ENCODE data around the gene GPR132.
"Not testable (repeated sequence)": the region's sequence is repeated elsewhere in the genome, so short reads cannot be mapped to it uniquely, and the experiment has no call there.

GPR132 gene

GRCh38 chr14:105064721-105065143 lies 498 bp downstream of the GPR132 start:
- peak; percentile 86 for FAIRE-seq
- DNase-seq (ENCODE audit: insufficient read length, low spot score) = no peak
- no peak for TF ChIP-seq POLR2A (IDR thresholded peaks at IDR 0.05; ENCODE audit: low read depth, low read length)
- TF ChIP-seq SPI1 (IDR thresholded peaks at IDR 0.05; ENCODE audit: low read depth, low read length) = no peak
- TF ChIP-seq POU2F2 (IDR thresholded peaks at IDR 0.05; ENCODE audit: low read depth, low read length) = no peak
- peak; percentile 7; the same call in 1 of the 2 replicates for TF ChIP-seq POLR2AphosphoS5 (IDR thresholded peaks at IDR 0.05; ENCODE audit: low read depth, low read length)
- no peak for TF ChIP-seq TAF1 (IDR thresholded peaks at IDR 0.05; ENCODE audit: low read depth, low read length)
- TF ChIP-seq PAX5 (IDR thresholded peaks at IDR 0.05; ENCODE audit: insufficient read depth, low read length, severe bottlenecking) = no peak

GRCh38 chr14:105064001-105064400 lies 1.2 kb downstream of the GPR132 start:
- no peak for FAIRE-seq
- 0 out of 2 replicates have a peak, but pooled peaks have one; percentile 14 for TF ChIP-seq POLR2A (IDR thresholded peaks at IDR 0.05; ENCODE audit: low read depth, low read length)
- no peak for TF ChIP-seq TAF1 (IDR thresholded peaks at IDR 0.05; ENCODE audit: low read depth, low read length)
- no peak for TF ChIP-seq SPI1 (IDR thresholded peaks at IDR 0.05; ENCODE audit: low read depth, low read length)
- no peak for DNase-seq (ENCODE audit: insufficient read length, low spot score)

GRCh38 chr14:105063506-105063905 lies 1.7 kb downstream of the GPR132 start:
- peak; percentile 91 for TF ChIP-seq SPI1 (IDR thresholded peaks at IDR 0.05; ENCODE audit: low read depth, low read length)
- FAIRE-seq = not testable (repeated sequence)

GRCh38 chr14:105063056-105063455 lies 2.2 kb downstream of the GPR132 start:
- TF ChIP-seq TAF1 (IDR thresholded peaks at IDR 0.05; ENCODE audit: low read depth, low read length) (no peak), POLR2A (IDR thresholded peaks at IDR 0.05; ENCODE audit: low read depth, low read length) (no peak), POLR2AphosphoS5 (IDR thresholded peaks at IDR 0.05; ENCODE audit: low read depth, low read length) (no peak), SPI1 (IDR thresholded peaks at IDR 0.05; ENCODE audit: low read depth, low read length) (no peak), POU2F2 (IDR thresholded peaks at IDR 0.05; ENCODE audit: low read depth, low read length) (no peak), PAX5 (IDR thresholded peaks at IDR 0.05; ENCODE audit: insufficient read depth, low read length, severe bottlenecking) (no peak)
- FAIRE-seq = peak; percentile 23

More at GRCh38 chr14:105063506-105063905, 1.7 kb downstream of the GPR132 start:
- DNase-seq (ENCODE audit: insufficient read length, low spot score) = not testable (repeated sequence)

GRCh38 chr14:105062048-105062433 lies 3.2 kb downstream of the GPR132 start:
- peak; percentile 65 for TF ChIP-seq POLR2AphosphoS5 (IDR thresholded peaks at IDR 0.05; ENCODE audit: low read depth, low read length)
- no peak for TF ChIP-seq TAF1 (IDR thresholded peaks at IDR 0.05; ENCODE audit: low read depth, low read length)
- no peak for TF ChIP-seq PAX5 (IDR thresholded peaks at IDR 0.05; ENCODE audit: insufficient read depth, low read length, severe bottlenecking)
- peak; percentile 60 for TF ChIP-seq POLR2A (IDR thresholded peaks at IDR 0.05; ENCODE audit: low read depth, low read length)
- FAIRE-seq (peak; percentile 23), DNase-seq (ENCODE audit: insufficient read length, low spot score) (no peak)

More at GRCh38 chr14:105063056-105063455, 2.2 kb downstream of the GPR132 start:
- no peak for DNase-seq (ENCODE audit: insufficient read length, low spot score)

- no peak for TF ChIP-seq SPI1 (IDR thresholded peaks at IDR 0.05; ENCODE audit: low read depth, low read length)
- peak; percentile 56 for DNase-seq (ENCODE audit: insufficient read length, low spot score)
- FAIRE-seq = peak; percentile 76
Observed at GRCh38 chr14:105061428-105062047, 3.7 kb downstream of the GPR132 start.

- FAIRE-seq (peak; percentile 58), DNase-seq (ENCODE audit: insufficient read length, low spot score) (peak; percentile 52)
- 0 out of 2 replicates have a peak, but pooled peaks have one; percentile 47 for TF ChIP-seq POU2F2 (IDR thresholded peaks at IDR 0.05; ENCODE audit: low read depth, low read length)
- TF ChIP-seq POLR2AphosphoS5 (IDR thresholded peaks at IDR 0.05; ENCODE audit: low read depth, low read length) = peak; percentile 49; the same call in 1 of the 2 replicates
- TF ChIP-seq PAX5 (IDR thresholded peaks at IDR 0.05; ENCODE audit: insufficient read depth, low read length, severe bottlenecking) = no peak
- no peak for TF ChIP-seq TAF1 (IDR thresholded peaks at IDR 0.05; ENCODE audit: low read depth, low read length)
- peak; percentile 68 for TF ChIP-seq SPI1 (IDR thresholded peaks at IDR 0.05; ENCODE audit: low read depth, low read length)
- TF ChIP-seq POLR2A (IDR thresholded peaks at IDR 0.05; ENCODE audit: low read depth, low read length) = no peak
Observed at GRCh38 chr14:105060751-105061427, 4.3 kb downstream of the GPR132 start.

GRCh38 chr14:105059925-105060565 lies 5.2 kb downstream of the GPR132 start:
- peak; percentile 23 for DNase-seq (ENCODE audit: insufficient read length, low spot score)
- TF ChIP-seq POLR2A (IDR thresholded peaks at IDR 0.05; ENCODE audit: low read depth, low read length) (peak; percentile 27; the same call in 1 of the 2 replicates), PAX5 (IDR thresholded peaks at IDR 0.05; ENCODE audit: insufficient read depth, low read length, severe bottlenecking) (no peak)
- FAIRE-seq = peak; percentile 41

GRCh38 chr14:105059035-105059924 lies 6.0 kb downstream of the GPR132 start:
- FAIRE-seq = peak; percentile 48
- TF ChIP-seq SPI1 (IDR thresholded peaks at IDR 0.05; ENCODE audit: low read depth, low read length) = no peak
- TF ChIP-seq POLR2A (IDR thresholded peaks at IDR 0.05; ENCODE audit: low read depth, low read length) = no peak
- no peak for TF ChIP-seq TAF1 (IDR thresholded peaks at IDR 0.05; ENCODE audit: low read depth, low read length)
- TF ChIP-seq POLR2AphosphoS5 (IDR thresholded peaks at IDR 0.05; ENCODE audit: low read depth, low read length) = no peak
- no peak for TF ChIP-seq PAX5 (IDR thresholded peaks at IDR 0.05; ENCODE audit: insufficient read depth, low read length, severe bottlenecking)
- TF ChIP-seq POU2F2 (IDR thresholded peaks at IDR 0.05; ENCODE audit: low read depth, low read length) = no peak
- peak; percentile 28 for DNase-seq (ENCODE audit: insufficient read length, low spot score)

Data from GM12891 (cell line).